ENCODE data around the gene LIG1.

The LIG1 gene

GRCh38 chr19:48069435-48069834 lies 100.7 kb downstream of the LIG1 start:
- DNase-seq: no peak
